SU-DHL-6 (cell line): ENCODE measurements around the gene PHYHD1.

ENCODE experiments used
- H2AFZ ChIP-seq: fragments of 200-600 bp; sonication (generic); 2 replicates; pipeline ENCODE4 v1.6.1; 2014; ENCODE audit warnings: low read depth, mild to moderate bottlenecking, moderate library complexity, mixed read lengths, antibody characterized with exemption, low read length; ENCODE audit not compliant: severe bottlenecking
- H3F3A ChIP-seq: fragments of 200-600 bp; shearing (Covaris generic); 2 replicates; pipeline ENCODE4 v1.6.0; 2016; ENCODE audit warnings: antibody characterized with exemption, mild to moderate bottlenecking; ENCODE audit not compliant: insufficient read depth
- H3K27ac ChIP-seq: fragments of 200-600 bp; sonication (generic); 2 replicates; pipeline ENCODE4 v1.5.1; 2016; ENCODE audit warnings: low read depth, mild to moderate bottlenecking, low read length, moderate library complexity, mixed read lengths
- H3K27me3 ChIP-seq: fragments of 200-600 bp; sonication (generic), shearing (Covaris generic); 2 replicates; pipeline ENCODE4 v1.6.0; 2014; ENCODE audit warnings: mild to moderate bottlenecking, low read length
- H3K36me3 ChIP-seq: fragments of 200-600 bp; sonication (generic); 2 replicates; pipeline ENCODE4 v1.6.1; 2014; ENCODE audit warnings: mild to moderate bottlenecking, low read length, mixed read lengths
- H3K4me2 ChIP-seq: fragments of 300-600, 200-600 bp; shearing (Covaris generic), sonication (generic); 2 replicates; pipeline ENCODE4 v1.6.0; 2014; ENCODE audit warnings: low read length, low read depth, mild to moderate bottlenecking; ENCODE audit not compliant: poor library complexity, severe bottlenecking
- H3K4me3 ChIP-seq: fragments of 200-600 bp; sonication (generic); 2 replicates; pipeline ENCODE4 v1.5.1; 2014; ENCODE audit warnings: antibody characterized with exemption, low read length, mild to moderate bottlenecking, mixed read lengths; ENCODE audit not compliant: insufficient read depth, poor library complexity, severe bottlenecking
- H3K79me2 ChIP-seq: fragments of 200-600 bp; sonication (generic); 2 replicates; pipeline ENCODE4 v1.6.1; 2014; ENCODE audit warnings: mild to moderate bottlenecking, low read length, moderate library complexity; ENCODE audit not compliant: insufficient read depth
- H3K9ac ChIP-seq: fragments of 200-600 bp; sonication (generic); 2 replicates; pipeline ENCODE4 v1.7.0; 2014; ENCODE audit warnings: mild to moderate bottlenecking, low read length
- H3K9me2 ChIP-seq: fragments of 200-600 bp; sonication (generic); replicated peaks from 2 replicates; pipeline ENCODE4 v1.6.1; 2014; ENCODE audit warnings: low read length; ENCODE audit not compliant: insufficient read depth
- H3K9me3 ChIP-seq: fragments of 200-600 bp; sonication (generic); 2 replicates; pipeline ENCODE4 v1.6.1; 2014; ENCODE audit warnings: low read length, mixed read lengths; ENCODE audit not compliant: insufficient read depth
- H4K20me1 ChIP-seq: fragments of 200-600 bp; sonication (generic); 2 replicates; pipeline ENCODE4 v1.6.1; 2014; ENCODE audit warnings: low read depth, mild to moderate bottlenecking, antibody characterized with exemption, low read length, moderate library complexity, mixed read lengths
- EZH2phosphoT487 ChIP-seq: fragments of 200-600 bp; sonication (generic), shearing (Covaris generic); conservative IDR thresholded peaks from 2 replicates; pipeline ENCODE4 v1.6.1; 2018; ENCODE audit warnings: mild to moderate bottlenecking, antibody characterized with exemption, low read length, moderate library complexity, mixed read lengths
- TF ChIP-seq, protein P1 (sequence below): fragments of 200-600 bp; sonication (generic); IDR thresholded peaks from one replicate; pipeline ENCODE4 v1.5.1; 2017; ENCODE audit warnings: antibody characterized with exemption, mild to moderate bottlenecking, low read length, moderate library complexity; ENCODE audit not compliant: insufficient read depth, poor library complexity, severe bottlenecking

Gene PHYHD1

GRCh38 chr9:128987805-128988204 is 67.0 kb downstream of the PHYHD1 start:
- H4K20me1 ChIP-seq, result no peaks in the 10 kb centered on the region
- H3K9ac ChIP-seq, result no peak overlapping the region
- no peak overlapping the region for H2AFZ ChIP-seq
- H3K79me2 ChIP-seq, result no peaks in the 10 kb centered on the region
- no peaks in the 10 kb centered on the region for H3K9me2 ChIP-seq
- H3K9me3 ChIP-seq, result no peaks in the 10 kb centered on the region
- no peak overlapping the region for H3K4me3 ChIP-seq
- TF ChIP-seq, protein P1, sequence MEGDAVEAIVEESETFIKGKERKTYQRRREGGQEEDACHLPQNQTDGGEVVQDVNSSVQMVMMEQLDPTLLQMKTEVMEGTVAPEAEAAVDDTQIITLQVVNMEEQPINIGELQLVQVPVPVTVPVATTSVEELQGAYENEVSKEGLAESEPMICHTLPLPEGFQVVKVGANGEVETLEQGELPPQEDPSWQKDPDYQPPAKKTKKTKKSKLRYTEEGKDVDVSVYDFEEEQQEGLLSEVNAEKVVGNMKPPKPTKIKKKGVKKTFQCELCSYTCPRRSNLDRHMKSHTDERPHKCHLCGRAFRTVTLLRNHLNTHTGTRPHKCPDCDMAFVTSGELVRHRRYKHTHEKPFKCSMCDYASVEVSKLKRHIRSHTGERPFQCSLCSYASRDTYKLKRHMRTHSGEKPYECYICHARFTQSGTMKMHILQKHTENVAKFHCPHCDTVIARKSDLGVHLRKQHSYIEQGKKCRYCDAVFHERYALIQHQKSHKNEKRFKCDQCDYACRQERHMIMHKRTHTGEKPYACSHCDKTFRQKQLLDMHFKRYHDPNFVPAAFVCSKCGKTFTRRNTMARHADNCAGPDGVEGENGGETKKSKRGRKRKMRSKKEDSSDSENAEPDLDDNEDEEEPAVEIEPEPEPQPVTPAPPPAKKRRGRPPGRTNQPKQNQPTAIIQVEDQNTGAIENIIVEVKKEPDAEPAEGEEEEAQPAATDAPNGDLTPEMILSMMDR, result no peak
- no peak for TF ChIP-seq EZH2phosphoT487
- H3K27me3 ChIP-seq, result no peaks in the 10 kb centered on the region
- H3F3A ChIP-seq, result no peaks in the 10 kb centered on the region
- H3K27ac ChIP-seq, result no peak overlapping the region
- peaks cover 33% of the 10 kb centered on the region for H3K36me3 ChIP-seq
- H3K4me2 ChIP-seq, result no peak overlapping the region
